Type B pancreatic cell (in vitro differentiated cells): ENCODE data around the gene RAB36. TPM values are rescaled to one million over a fixed set of nuclear protein-coding genes. Genes with fewer than 3 reads are reported as not detected.

ENCODE experiments used
- DNase-seq: peaks from one replicate; pipeline ENCODE4 v3.0.0; 2021; ENCODE audit warnings: mixed read lengths; ENCODE audit not compliant: unreplicated experiment; ENCODE audit errors: extremely low spot score
- H3K27ac Mint-ChIP-seq: 2 replicates; pipeline ENCODE4 v1.8.0; 2021; ENCODE audit warnings: mild to moderate bottlenecking, mixed read lengths
- H3K27me3 Mint-ChIP-seq: 2 replicates; pipeline ENCODE4 v1.8.0; 2021; ENCODE audit warnings: mixed read lengths
- H3K36me3 Mint-ChIP-seq: 2 replicates; pipeline ENCODE4 v1.8.0; 2021; ENCODE audit warnings: mixed read lengths
- H3K4me1 Mint-ChIP-seq: one replicate; pipeline ENCODE4 v1.8.0; 2021; ENCODE audit warnings: mixed read lengths; ENCODE audit not compliant: unreplicated experiment
- H3K4me3 Mint-ChIP-seq: 2 replicates; pipeline ENCODE4 v1.8.0; 2021; ENCODE audit warnings: mild to moderate bottlenecking, mixed read lengths
- H3K9me3 Mint-ChIP-seq: 2 replicates; pipeline ENCODE4 v1.8.0; 2021; ENCODE audit warnings: mixed read lengths
- CTCF ChIP-seq: fragments of 200-600 bp; sonication (generic); conservative IDR thresholded peaks from 2 replicates; pipeline ENCODE4 v1.5.0; 2021; ENCODE audit warnings: antibody characterized with exemption, mild to moderate bottlenecking
- total RNA-seq: library from RNA; stranded (reverse); gene quantifications from 2 replicates; pipeline ENCODE4 v1.2.1, GENCODE V29; 2021; ENCODE audit warnings: low replicate concordance

Gene RAB36
- total RNA-seq, 1 donor from 2014 or later = 18.4 TPM

GRCh38 chr22:23113847-23114720 lies 31.2 kb upstream of the RAB36 start:
- Mint-ChIP-seq H3K27me3 (no peaks in the 10 kb centered on the region), H3K27ac (peak overlapping the region; percentile 29), H3K4me3 (no peak overlapping the region), H3K36me3 (no peaks in the 10 kb centered on the region), H3K4me1 (peaks cover 4% of the 10 kb centered on the region), H3K9me3 (no peaks in the 10 kb centered on the region)
- no peak for DNase-seq
- no peak for TF ChIP-seq CTCF

- DNase-seq = no peak
- H3K27ac Mint-ChIP-seq = peak overlapping the region; percentile 29
- TF ChIP-seq CTCF = no peak
- peaks cover 4% of the 10 kb centered on the region for H3K4me1 Mint-ChIP-seq
- no peak overlapping the region for H3K4me3 Mint-ChIP-seq
- H3K9me3 Mint-ChIP-seq = no peaks in the 10 kb centered on the region
- H3K36me3 Mint-ChIP-seq = no peaks in the 10 kb centered on the region
- no peaks in the 10 kb centered on the region for H3K27me3 Mint-ChIP-seq
Observed at GRCh38 chr22:23114721-23115020, 30.6 kb upstream of the RAB36 start.

DNA sequence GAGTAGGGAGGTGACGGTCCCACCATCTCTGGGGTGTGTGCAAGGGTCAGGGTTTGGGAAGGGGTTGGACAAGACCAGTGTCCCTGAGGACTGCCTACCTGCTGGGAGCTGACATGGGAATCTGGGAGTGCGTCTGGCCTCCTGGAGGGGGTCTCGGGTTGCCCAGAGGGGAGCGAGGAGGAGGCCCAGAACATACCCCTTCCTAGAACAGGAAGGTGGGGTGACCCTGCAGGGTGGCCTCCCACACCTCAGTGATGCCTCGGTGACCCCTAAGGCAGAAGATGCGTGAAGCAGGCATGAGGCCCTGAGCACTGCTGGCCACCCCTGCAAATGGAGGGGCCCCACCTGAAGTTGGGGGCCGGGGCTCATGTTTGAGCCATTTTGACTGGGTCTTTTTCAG lies 29.9 kb upstream of the RAB36 start:
- H3K4me1 Mint-ChIP-seq = peaks cover 4% of the 10 kb centered on the region
- H3K9me3 Mint-ChIP-seq = no peaks in the 10 kb centered on the region
- no peak overlapping the region for H3K27ac Mint-ChIP-seq
- H3K27me3 Mint-ChIP-seq = no peaks in the 10 kb centered on the region
- no peak for DNase-seq
- no peaks in the 10 kb centered on the region for H3K36me3 Mint-ChIP-seq
- no peak overlapping the region for H3K4me3 Mint-ChIP-seq
- no peak for TF ChIP-seq CTCF

- no peak for DNase-seq
- no peaks in the 10 kb centered on the region for H3K36me3 Mint-ChIP-seq
- H3K4me3 Mint-ChIP-seq = no peak overlapping the region
- H3K27me3 Mint-ChIP-seq = no peaks in the 10 kb centered on the region
- H3K4me1 Mint-ChIP-seq = peaks cover 4% of the 10 kb centered on the region
- no peaks in the 10 kb centered on the region for H3K9me3 Mint-ChIP-seq
- no peak overlapping the region for H3K27ac Mint-ChIP-seq
- TF ChIP-seq CTCF = no peak
Observed at GRCh38 chr22:23115825-23116494, 29.3 kb upstream of the RAB36 start.

- Mint-ChIP-seq H3K36me3 (no peaks in the 10 kb centered on the region), H3K27ac (no peak overlapping the region), H3K9me3 (no peaks in the 10 kb centered on the region), H3K27me3 (no peaks in the 10 kb centered on the region), H3K4me1 (peaks cover 4% of the 10 kb centered on the region), H3K4me3 (no peak overlapping the region)
- no peak for DNase-seq
- no peak for TF ChIP-seq CTCF
Observed at GRCh38 chr22:23116506-23117263, 28.6 kb upstream of the RAB36 start.
